C4-2B (cell line): ENCODE data around the gene CLTCL1.

ENCODE experiments used
- ZFX ChIP-seq: fragments of 450-650 bp; IDR thresholded peaks from 2 replicates; pipeline ENCODE4 v1.6.1; 2017
- TF ChIP-seq, protein P1 (sequence below): fragments of 450-650 bp; conservative IDR thresholded peaks from 2 replicates; pipeline ENCODE4 v1.5.1; 2017; ENCODE audit warnings: mild to moderate bottlenecking

DNA sequence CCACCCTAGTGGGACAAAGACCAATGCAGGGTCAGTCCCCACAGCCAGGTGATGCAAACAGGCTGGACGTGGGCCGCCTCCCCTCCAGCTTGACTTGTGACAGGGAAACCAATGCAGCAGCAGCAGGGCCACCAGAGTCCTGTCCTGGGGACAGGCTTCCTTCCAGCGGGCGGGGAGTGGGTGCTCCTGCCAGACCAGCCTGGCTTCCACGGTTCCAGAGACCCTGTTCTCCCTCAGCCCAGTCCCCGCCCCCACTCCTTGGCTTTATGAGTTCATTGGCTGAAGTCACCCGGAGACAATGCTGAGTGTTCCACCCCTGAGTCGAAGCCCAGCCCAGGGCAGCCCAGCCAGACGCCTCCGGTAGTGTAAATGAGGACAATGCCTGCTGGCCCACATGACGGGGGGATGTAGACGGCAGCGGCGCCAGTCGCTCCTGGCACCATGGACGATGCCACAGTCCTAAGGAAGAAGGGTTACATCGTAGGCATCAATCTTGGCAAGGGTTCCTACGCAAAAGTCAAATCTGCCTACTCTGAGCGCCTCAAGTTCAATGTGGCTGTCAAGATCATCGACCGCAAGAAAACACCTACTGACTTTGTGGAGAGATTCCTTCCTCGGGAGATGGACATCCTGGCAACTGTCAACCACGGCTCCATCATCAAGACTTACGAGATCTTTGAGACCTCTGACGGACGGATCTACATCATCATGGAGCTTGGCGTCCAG, 160.4 kb downstream of the CLTCL1 start, which contains the start of gene TSSK2:
- TF ChIP-seq, protein P1, sequence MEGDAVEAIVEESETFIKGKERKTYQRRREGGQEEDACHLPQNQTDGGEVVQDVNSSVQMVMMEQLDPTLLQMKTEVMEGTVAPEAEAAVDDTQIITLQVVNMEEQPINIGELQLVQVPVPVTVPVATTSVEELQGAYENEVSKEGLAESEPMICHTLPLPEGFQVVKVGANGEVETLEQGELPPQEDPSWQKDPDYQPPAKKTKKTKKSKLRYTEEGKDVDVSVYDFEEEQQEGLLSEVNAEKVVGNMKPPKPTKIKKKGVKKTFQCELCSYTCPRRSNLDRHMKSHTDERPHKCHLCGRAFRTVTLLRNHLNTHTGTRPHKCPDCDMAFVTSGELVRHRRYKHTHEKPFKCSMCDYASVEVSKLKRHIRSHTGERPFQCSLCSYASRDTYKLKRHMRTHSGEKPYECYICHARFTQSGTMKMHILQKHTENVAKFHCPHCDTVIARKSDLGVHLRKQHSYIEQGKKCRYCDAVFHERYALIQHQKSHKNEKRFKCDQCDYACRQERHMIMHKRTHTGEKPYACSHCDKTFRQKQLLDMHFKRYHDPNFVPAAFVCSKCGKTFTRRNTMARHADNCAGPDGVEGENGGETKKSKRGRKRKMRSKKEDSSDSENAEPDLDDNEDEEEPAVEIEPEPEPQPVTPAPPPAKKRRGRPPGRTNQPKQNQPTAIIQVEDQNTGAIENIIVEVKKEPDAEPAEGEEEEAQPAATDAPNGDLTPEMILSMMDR, result no peak
- TF ChIP-seq ZFX, result no peak
